EH (cell line): ENCODE results near the gene PRKAR1B.
A peak's percentile ranks its signal among the peaks of the same experiment; 100 is the strongest.
"Not testable (repeated sequence)": the region's sequence is repeated elsewhere in the genome, so short reads cannot be mapped to it uniquely, and the experiment has no call there.

Source experiments
- DNase-seq: peaks from one replicate; pipeline ENCODE4 v3.0.0-alpha.2; 2015; ENCODE audit warnings: low read depth

The PRKAR1B gene

DNA sequence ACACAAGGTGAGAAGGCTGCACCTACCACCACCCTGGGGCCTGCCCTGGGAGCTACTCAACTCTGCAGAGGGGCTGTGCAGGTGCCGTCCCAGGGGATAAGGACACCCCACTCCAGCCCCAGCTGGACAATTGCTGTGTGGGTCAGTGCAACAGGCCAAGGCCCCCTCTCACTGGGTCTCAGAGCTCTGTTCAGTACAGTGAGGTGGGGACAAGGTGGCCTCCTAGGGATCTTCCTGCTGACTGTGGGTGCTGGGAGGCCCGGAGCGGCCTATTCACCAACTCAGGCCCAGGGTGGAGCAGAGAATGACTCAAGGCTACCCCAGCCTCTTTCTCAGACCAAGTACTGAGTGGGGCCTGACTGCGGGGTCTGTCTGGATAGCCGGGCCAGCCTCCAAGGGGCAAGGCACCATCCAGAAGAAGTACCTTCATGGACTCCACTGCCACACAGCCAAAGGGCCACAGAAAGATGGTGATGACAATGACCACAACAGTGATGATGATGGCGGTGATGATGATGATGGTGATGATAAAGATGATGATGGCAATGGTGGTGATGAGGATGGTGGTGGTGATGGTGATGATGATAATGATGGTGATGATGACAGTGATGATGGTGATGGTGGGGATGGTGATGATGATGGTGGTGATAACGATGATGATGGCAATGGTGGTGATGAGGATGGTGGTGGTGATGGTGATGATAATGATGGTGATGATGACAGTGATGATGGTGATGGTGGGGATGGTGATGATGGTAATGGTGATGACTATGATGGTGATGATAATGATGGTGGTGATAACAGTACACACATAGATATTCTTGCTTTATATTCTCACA lies 60.4 kb downstream of the PRKAR1B start:
- DNase-seq, result no peak

DNA sequence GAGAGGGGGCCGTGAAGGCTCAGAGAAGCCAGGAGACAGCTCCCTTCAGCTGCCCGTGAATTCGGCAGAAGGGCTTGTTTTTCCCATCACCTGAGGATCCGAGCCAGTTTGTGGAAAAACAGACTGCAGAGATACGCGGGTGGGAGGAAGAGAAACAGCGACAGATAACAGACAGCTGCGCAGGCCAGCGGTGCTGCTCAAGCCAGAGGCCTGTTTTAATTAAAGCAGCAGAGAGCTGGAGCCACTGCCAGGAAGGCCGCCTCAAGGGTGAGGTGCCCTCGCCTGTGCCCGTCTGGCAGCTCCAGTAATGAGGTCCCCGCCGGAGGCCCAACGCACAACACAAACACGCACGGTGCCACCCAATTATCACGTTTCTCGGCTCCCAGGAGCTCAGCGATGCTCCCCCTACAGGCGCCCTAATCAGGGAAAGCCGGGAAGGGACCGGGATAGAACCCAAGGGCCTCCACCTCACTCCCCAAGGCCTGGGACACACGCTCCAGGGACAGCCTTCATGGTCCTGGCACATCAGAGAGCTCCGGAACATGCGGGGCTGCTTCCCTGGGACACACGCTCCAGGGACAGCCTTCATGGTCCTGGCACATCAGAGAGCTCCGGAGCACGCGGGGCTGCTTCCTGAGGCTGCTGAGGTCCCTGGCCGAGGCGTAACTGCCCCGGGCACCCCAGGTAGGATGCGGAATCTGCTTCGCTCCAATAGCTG lies 61.2 kb downstream of the PRKAR1B start:
- no peak for DNase-seq

DNA sequence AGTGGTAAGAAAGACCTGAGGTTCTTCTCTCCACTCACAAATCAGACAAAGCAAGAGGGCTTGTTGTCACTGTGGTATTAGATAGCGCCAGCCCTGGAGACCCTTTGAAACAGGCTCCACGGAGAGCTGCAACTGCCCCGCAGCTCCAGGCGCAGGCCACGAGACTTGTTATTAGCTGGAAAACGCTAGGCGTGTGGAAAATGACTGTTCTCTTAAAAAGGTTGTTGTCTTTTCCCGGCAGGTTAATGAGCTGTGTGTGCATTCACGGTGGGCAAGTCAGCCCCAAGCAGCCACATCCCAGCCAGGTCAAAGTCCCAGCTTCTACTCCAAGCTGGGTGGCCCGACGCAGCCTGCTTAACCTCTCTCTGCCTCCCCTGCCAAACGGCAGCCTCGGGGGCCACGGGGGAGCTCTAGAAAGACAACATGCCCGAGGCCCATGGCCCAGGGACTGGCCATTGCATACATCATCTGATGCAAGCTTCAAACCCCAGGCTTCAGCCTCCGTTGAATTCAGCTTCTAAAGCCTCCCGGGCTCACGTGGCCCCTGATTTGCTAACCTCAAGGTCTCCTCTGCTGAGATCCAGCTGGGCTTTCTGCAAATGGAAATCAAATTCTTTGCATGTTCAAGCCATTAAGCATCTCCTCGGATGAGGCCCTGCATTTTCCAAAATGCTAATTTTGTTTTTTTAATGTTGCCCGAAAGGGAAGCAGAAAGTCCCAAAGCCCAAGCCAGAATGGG lies 61.9 kb downstream of the PRKAR1B start:
- peak; percentile 53 for DNase-seq

DNA sequence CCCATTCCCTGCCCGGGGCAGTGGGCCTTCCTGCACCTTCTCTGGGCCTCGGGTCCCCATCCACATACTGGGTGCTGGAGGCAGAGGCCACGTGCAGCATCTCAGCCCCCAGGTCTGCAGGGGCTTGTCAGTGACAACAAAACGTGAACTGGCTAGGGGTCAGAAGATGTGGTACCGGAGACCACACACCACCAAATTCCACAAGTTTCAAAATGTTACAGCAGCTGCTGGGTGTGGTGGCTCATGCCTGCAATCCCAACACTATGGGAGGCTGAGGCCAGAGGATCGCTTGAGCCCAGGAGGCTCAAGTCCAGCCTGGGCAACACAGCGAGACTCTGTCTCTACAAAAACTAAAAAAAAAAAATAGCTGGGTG lies 62.7 kb downstream of the PRKAR1B start:
- no peak for DNase-seq

DNA sequence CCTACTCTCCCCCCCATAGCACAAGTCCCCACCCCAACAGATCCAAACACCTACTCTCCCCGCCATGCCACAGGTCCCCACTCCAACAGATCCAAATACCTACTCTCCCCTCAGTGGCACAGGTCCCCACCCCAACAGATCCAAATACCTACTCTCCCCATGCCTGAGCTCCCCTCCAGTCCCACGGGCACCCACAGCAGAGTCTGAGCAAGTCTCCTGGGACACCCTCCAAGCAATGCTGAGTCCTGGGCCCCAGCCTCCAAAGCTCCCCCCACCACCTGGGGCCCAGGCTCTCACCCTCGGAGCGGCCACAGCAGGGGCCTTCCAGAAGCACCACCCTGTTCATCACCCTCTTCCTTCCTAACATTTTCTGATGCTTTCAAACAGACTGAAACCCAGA lies 64.5 kb downstream of the PRKAR1B start:
- no peak for DNase-seq

DNA sequence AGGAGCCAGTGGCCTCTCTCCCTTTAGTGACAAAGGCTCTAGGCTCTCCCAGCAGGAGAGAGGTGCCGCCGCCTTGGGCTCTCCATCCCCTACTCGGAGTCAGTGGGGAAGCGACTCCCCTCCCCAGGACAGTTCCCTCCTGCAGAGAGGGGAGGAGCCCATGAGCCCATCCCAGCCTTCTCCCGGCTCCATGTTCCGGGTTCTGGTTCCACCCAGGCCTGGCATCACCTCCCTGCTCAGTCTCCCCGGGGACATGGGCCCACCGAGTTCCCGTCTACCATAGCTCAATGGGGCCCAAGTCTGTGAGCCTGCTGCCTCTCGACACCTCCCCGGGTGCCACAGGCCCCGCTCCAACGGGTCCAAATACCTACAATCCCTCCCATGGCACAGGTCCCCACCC lies 67.1 kb downstream of the PRKAR1B start:
- no peak for DNase-seq

DNA sequence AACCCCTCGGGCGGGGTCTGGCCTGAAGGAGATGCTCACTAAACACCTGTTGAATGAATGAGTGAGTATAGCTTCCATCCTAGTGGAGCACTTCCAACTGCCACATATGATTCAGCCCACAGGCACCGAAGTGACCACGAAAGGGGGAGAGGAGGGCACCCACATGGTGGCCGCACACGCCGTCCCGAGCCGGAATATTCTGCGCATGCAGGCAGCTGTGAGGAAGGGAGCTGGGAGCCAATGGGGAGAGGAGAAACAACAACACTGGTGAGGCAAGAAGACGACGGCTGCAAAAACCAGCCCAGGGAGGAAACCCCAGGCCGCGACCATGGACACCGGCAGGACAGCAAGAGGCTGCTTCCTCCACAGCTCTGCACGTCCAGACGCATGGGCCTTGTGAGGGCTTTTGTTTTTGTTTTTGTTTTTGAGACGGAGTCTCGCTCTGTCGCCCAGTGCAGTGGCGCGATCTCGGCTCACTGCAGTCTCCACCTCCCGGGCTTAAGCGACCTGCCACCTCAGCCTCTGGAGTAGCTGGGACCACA lies 67.7 kb downstream of the PRKAR1B start:
- DNase-seq, result no peak

DNA sequence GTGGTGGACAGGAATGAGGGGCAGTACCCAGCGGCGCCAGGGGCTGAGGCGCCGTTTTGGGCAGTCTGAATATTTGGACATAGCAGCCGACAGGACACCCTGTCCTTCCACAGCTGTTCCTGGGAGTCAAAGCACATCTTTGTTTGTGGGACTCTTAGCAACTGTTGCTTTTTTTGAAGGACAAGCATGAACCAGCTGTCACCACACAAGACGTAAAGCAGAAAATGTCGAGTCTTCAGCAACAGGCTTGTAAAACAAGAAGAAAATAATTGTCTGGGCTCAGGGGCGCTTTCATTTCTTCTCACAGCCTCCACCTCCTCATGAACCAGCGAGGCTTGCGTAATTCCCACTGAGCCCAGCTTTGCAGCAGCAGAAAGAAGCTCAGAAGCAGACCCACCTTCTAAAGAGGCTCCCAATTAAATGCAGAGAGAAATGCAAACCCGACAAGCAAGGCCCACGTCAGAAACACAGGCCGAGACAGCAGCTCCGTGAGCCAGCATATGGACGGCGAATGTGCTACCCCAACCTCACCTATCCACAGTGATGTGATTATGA lies 69.4 kb downstream of the PRKAR1B start:
- DNase-seq, result peak; percentile 16

DNA sequence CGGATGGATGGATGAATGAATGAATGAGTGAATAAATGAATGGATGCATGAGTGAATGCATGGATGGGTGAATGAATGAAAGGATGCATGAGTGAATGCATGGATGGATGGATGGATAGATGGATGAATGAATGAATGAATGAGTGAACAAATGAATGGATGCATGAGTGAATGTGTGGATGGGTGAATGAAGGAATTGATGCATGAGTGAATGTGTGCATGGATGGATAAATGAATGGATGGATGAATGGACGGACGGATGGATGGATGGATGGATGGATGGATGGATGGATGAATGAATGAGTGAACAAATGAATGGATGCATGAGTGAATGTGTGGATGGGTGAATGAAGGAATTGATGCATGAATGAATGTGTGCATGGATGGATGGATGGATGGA lies 70.1 kb downstream of the PRKAR1B start:
- DNase-seq, result not testable (repeated sequence)

DNA sequence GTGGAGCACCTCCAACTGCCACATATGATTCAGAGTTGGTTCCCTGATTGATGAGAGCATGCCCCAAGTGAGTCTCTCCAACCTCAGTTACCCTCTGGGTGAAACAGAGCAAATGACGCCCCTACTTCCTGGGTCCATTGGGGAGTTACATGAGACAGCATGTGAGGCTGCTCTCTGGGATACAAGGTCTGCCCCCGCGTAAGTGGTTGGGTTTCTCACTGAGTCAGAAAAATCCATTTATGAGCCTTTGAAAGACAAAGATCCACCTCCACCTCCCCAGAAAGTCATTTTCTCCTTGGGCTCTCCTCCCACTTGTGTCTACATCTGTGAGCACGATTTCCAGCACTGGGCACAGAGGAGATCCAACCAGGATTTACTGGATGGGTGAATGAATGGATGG lies 71.3 kb downstream of the PRKAR1B start:
- DNase-seq, result no peak

DNA sequence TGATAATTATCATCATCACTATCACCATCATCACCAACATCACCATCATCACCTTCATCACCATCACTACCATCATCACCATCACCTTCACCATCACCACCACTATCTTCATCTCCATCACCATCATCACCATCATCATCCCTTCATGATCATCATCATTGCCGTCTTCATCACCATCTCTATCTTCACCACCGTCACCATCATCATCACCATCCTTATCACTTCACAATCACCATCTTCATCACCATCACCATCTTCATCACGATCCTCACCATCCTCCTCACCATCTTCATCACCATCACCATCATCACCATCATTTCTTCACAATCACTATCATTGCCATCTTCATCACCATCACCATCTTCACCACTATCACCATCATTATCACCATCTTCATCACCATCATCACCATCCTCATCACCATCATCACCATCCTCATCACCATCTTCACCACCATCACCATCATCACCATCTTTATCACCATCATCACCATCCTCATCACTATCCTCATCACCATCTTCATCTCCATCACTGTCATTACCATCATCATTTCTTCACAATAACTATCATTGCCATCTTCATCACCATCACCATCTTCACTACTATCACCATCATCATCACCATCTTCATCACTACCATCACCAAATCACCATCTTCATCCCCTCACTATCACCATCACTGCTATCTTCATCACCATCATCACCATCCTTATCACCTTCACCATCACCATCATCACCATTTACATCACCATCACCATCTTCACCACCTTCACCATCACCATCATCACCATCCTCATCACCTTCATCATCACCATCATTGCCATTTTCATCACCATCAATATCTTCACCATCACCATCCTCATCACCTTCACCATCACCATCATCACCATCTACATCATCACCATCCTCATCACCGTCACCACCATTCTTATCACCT lies 73.0 kb downstream of the PRKAR1B start:
- DNase-seq, result no peak

DNA sequence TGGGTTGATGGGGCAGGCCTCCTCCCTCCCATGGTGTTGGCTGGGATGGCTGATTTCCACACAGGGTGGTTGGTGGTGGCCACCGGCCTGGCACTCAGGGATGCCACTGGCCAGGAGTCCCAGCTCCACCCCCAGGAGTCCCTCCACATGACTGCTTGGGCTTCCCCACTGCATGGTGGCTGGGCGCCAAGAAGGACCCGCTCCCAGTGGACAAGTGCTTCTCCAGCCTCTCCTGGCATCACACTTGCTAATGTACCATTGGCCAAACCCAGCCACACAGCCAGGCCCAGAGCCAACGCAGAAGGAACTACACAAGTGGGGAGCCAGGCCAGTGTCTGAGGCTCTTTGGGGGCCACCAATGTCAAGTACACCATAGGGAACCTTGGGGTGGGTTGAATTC lies 74.2 kb downstream of the PRKAR1B start:
- no peak for DNase-seq

DNA sequence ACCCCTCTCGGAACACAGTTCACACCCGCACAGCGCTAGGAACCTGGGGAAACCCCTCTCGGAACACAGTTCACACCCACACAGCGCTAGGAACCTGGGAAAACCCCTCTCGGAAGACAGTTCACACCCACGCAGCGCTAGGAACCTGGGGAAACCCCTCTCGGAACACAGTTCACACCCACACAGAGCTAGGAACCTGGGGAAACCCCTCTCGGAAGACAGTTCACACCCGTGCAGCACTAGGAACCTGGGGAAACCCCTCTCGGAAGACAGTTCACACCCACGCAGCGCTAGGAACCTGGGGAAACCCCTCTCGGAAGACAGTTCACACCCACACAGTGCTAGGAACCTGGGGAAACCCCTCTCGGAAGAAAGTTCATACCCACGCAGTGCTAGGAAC lies 74.9 kb downstream of the PRKAR1B start:
- DNase-seq, result not testable (repeated sequence)

DNA sequence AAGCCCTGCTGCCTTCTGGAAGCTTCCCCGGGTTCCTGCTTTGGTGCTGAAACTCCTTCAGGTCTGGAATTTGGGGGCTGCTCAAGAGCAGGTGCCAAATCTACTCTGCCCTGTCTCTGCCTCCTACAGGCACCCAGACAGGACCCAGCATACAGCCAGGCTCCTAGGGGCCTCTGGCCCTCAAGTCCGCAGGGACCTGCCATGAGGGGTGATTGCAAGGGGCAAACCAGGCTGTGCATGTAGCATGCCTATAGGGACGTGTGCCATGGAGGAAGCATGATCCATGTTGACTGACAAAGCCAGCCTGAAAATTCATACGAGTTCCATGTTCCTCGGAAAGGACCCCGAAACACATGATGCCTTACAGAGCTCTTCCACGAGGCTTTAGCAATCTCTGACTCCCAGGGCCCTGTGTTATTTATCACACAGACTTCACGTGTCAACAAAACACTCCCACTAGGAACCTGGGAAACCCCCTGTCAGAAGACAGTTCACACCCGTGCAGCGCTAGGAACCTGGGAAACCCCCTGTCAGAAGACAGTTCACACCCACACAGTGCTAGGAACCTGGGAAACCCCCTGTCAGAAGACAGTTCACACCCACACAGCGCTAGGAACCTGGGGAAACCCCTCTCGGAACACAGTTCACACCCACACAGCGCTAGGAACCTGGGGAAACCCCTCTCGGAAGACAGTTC lies 75.9 kb downstream of the PRKAR1B start:
- no peak for DNase-seq

DNA sequence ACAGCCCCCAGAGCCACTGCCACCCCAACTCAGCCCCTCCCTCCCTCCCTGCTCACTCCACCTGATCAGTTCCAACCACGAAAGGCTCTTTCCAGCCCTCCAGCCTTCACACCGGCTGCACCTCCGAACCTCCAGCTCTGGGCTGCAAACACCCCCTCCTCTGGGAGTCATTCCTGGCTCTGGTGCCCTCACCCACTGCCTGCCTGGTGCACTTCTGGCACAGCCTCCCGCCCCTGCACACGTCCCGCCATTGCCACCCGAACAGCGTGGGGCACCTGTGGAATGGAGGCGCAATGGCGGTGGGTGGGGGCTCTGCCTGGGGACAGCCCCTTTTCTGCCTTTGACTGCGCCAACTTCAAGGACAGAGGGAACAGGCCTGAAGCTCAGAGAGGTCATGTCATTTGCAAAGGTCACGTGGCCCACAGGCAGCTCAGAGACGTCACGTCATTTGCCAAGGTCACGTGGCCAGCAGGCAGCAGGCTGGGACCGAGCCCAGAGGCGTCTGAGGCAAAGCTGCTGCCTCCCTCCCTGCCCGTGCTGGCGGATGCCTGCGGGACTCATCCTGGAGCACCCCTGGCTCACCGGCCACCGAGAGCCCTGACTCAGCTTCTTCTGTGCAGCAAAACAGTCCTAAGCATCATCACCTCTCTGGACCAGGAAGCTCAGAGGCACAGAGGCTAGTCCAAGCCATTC lies 76.6 kb downstream of the PRKAR1B start:
- no peak for DNase-seq

DNA sequence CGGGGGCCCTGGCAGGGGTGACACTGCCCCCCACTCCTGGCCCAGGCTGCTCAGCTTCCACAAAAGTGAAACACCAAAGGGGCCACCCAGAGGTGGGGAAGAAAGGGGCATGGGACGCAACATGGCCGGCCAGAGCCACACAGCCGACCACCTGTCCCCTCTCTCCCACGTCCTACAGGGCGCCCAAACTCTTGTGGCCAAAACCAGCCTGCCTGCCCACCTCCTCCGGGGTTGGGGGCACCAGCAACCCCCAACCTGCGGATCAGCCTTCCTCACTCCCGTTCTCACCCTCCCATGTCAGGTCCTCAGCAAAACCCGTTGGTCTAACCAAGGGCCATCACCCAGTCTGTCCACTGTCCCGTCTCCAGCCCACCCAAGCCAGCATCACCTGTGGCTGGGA lies 80.1 kb downstream of the PRKAR1B start:
- DNase-seq, result no peak

DNA sequence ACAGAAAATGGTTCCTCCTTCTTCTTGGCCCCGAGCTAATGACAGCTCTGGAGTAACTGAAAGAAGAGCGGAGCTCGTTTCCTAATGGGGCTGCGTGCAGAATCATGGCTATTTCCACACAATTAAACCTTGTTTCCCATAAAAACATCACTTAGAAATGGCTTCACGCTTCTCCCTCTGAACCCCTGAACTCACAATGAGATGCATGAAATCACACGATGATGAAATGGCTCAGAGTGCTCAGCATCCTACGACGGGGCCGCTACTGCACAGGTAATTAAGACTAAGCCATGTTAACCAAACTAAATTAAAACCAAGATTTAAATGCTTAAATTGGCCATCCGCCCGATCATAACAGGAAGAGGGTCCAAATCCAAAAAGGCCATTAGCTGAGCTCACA lies 80.6 kb downstream of the PRKAR1B start:
- no peak for DNase-seq

DNA sequence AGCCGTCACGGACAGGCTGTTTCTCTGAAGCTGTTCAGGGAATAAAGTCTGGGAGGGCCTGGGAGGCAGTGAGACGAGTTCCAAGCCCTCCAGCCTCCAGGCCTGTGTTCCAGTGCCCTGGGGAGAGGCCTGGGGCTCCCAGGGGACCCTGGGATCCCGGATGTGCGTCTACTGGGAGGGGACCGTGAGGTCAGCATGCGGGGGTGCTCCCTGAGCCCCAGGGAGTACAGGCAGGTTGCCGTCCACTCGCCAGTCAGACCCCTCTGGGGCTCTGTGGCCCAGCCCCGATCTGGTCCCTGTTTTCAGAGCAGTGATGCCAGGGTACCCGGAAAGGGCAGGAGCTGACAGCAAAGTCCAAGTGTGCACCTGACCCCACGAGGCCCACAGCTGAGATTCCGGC lies 81.5 kb downstream of the PRKAR1B start:
- DNase-seq, result no peak

DNA sequence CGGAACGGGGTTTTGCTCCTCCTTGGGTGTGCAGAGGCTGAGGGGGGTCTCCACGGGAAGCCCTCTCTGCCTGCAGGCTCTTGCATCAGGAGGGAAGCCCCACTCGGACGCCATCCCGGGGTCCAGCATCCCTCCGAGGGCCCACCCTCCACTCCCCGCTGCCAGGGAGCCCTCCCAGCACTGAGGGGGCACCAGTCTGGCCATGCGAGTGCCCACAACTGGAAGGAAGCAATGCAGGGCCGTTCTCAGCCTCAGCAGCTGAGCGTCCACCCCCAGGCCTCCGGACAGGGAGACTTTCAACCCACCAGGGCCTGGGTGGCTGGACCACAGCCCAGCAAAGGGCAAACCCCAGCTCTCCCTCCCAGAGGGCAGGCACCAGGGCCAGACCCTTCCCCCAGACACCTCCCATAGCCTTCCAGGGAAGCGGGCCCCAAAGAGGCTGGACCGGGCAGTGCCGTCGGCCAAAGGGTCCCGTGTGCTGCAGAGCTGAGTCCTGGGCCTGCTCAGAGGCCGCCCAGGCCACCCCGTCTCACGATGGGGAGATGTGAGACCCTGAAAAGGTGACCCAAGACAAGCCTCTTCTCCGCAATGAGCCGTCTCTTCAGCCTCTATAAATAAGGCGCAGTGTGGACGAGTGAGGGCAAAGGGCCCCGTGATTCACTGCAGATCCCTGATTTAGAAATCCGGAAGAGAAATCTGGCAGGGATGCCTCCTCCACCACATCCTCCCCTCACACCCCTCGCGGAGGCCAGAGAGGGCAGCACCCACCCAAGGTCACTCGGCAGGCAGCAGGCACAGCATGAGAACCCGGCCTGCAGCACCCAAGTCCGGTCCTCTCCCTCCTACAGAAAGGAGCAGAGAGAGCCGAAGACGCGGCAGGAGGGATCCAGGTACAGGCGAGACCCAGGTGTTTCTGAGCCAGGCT lies 82.4 kb downstream of the PRKAR1B start:
- no peak for DNase-seq
